ENCODE data around the gene NFATC2. TPM values are rescaled to one million over a fixed set of nuclear protein-coding genes. Genes with fewer than 3 reads are reported as not detected.

Gene NFATC2
- polyA plus RNA-seq, 1 of the 3 experiments (the other 2 are of a cell fraction), result 0.36 TPM

DNA sequence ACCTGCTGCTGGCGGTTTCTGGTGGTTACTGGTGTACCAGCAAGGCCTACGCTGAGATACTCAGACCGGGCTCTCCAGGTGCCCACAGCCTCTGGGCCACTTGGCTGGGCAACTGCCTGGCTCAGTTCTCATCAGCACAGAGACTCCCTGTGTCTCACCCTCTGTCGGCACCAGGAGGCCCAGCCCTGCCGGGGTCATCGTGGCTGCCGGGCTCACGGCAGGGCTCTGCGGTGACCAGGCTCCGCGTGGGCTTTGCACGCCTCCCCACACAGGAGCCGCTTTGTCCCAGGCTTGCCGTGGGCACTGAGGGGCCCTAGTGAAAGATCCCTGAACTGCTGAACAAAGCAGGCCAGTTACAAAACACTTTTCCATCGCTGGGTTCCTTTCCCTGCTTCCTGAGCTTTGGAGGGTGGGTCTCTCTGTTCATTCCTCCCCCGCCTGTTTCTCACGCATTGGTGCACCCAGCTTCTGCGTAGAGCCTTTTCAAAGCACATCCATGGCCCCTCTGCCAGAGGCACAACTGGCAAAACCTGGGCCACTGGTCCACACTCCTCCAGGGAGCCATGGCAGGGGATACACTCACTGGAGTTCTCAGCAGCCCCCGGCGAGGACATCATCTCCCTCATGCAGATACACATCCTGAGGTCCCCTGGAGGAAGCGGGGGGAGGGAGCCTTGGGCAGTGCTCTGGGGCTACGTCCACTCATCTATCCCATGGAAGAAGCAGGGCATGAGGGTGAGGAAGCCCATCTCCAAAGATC, 117.0 kb downstream of the NFATC2 start:
- no peak overlapping the region for H3K9ac ChIP-seq
- H3K4me3 ChIP-seq (ENCODE audit: low read depth in 2 of 2, low read length in 1 of 2), result no peak overlapping the region
- H3K4me2 ChIP-seq, result no peak overlapping the region
- no peaks in the 10 kb centered on the region for H3F3A ChIP-seq (replicated peaks; ENCODE audit: insufficient read depth)
- H3K4me1 ChIP-seq (ENCODE audit: control insufficient read depth in 1 of 2, insufficient read depth in 2 of 2, low read depth in 1 of 2, low read length in 1 of 2), result peaks cover 0 to 11% of the 10 kb centered on the region in 2 experiments; a peak in 1 of 4 replicates
- no peaks in the 10 kb centered on the region for H3K9me2 ChIP-seq
- H3K27me3 ChIP-seq (ENCODE audit: insufficient read depth), result no peaks in the 10 kb centered on the region
- H3K9me3 ChIP-seq, result no peaks in the 10 kb centered on the region
- no peak overlapping the region for H3K27ac ChIP-seq (ENCODE audit: low read depth in 2 of 2, low read length in 1 of 2)
- WGBS (ENCODE audit: low lambda C conversion rate), result 91% methylated on average over 20 of the region's 22 CpGs
- TF ChIP-seq FOSL2 (IDR thresholded peaks at IDR 0.05; ENCODE audit: borderline replicate concordance, low read depth), result no peak
- TF ChIP-seq, protein P1, sequence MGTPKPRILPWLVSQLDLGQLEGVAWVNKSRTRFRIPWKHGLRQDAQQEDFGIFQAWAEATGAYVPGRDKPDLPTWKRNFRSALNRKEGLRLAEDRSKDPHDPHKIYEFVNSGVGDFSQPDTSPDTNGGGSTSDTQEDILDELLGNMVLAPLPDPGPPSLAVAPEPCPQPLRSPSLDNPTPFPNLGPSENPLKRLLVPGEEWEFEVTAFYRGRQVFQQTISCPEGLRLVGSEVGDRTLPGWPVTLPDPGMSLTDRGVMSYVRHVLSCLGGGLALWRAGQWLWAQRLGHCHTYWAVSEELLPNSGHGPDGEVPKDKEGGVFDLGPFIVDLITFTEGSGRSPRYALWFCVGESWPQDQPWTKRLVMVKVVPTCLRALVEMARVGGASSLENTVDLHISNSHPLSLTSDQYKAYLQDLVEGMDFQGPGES (IDR thresholded peaks at IDR 0.05; ENCODE audit: low read depth, low read length), result no peak
- TF ChIP-seq ELF1 (IDR thresholded peaks at IDR 0.05), result no peak
- TF ChIP-seq, protein P2, sequence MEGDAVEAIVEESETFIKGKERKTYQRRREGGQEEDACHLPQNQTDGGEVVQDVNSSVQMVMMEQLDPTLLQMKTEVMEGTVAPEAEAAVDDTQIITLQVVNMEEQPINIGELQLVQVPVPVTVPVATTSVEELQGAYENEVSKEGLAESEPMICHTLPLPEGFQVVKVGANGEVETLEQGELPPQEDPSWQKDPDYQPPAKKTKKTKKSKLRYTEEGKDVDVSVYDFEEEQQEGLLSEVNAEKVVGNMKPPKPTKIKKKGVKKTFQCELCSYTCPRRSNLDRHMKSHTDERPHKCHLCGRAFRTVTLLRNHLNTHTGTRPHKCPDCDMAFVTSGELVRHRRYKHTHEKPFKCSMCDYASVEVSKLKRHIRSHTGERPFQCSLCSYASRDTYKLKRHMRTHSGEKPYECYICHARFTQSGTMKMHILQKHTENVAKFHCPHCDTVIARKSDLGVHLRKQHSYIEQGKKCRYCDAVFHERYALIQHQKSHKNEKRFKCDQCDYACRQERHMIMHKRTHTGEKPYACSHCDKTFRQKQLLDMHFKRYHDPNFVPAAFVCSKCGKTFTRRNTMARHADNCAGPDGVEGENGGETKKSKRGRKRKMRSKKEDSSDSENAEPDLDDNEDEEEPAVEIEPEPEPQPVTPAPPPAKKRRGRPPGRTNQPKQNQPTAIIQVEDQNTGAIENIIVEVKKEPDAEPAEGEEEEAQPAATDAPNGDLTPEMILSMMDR (IDR thresholded peaks at IDR 0.05), result no peak
- TF ChIP-seq NFIC (IDR thresholded peaks at IDR 0.05; ENCODE audit: borderline replicate concordance), result no peak
- TF ChIP-seq JUND (IDR thresholded peaks at IDR 0.05), result no peak
- TF ChIP-seq EZH2phosphoT487 (IDR thresholded peaks at IDR 0.05; ENCODE audit: borderline replicate concordance, low read depth), result no peak
- no peak for TF ChIP-seq TAF1 (IDR thresholded peaks at IDR 0.05; ENCODE audit: borderline replicate concordance, low read depth, low read length)
- TF ChIP-seq, protein P3, sequence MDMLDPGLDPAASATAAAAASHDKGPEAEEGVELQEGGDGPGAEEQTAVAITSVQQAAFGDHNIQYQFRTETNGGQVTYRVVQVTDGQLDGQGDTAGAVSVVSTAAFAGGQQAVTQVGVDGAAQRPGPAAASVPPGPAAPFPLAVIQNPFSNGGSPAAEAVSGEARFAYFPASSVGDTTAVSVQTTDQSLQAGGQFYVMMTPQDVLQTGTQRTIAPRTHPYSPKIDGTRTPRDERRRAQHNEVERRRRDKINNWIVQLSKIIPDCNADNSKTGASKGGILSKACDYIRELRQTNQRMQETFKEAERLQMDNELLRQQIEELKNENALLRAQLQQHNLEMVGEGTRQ (IDR thresholded peaks at IDR 0.05; ENCODE audit: borderline replicate concordance, low read depth, low read length), result no peak
- TF ChIP-seq POLR2AphosphoS5 (IDR thresholded peaks at IDR 0.05; ENCODE audit: low read depth, low read length), result no peak
- TF ChIP-seq RCOR1 (IDR thresholded peaks at IDR 0.05; ENCODE audit: low read length), result no peak
- TF ChIP-seq, protein P4, sequence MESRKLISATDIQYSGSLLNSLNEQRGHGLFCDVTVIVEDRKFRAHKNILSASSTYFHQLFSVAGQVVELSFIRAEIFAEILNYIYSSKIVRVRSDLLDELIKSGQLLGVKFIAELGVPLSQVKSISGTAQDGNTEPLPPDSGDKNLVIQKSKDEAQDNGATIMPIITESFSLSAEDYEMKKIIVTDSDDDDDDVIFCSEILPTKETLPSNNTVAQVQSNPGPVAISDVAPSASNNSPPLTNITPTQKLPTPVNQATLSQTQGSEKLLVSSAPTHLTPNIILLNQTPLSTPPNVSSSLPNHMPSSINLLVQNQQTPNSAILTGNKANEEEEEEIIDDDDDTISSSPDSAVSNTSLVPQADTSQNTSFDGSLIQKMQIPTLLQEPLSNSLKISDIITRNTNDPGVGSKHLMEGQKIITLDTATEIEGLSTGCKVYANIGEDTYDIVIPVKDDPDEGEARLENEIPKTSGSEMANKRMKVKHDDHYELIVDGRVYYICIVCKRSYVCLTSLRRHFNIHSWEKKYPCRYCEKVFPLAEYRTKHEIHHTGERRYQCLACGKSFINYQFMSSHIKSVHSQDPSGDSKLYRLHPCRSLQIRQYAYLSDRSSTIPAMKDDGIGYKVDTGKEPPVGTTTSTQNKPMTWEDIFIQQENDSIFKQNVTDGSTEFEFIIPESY (IDR thresholded peaks at IDR 0.05; ENCODE audit: borderline replicate concordance, low read depth), result no peak
- TF ChIP-seq FOXM1 (IDR thresholded peaks at IDR 0.05; ENCODE audit: low read depth), result no peak
- TF ChIP-seq RAD21 (IDR thresholded peaks at IDR 0.05; ENCODE audit: low read length), result no peak
- no peak for TF ChIP-seq TCF12 (IDR thresholded peaks at IDR 0.05)
- TF ChIP-seq, protein P5, sequence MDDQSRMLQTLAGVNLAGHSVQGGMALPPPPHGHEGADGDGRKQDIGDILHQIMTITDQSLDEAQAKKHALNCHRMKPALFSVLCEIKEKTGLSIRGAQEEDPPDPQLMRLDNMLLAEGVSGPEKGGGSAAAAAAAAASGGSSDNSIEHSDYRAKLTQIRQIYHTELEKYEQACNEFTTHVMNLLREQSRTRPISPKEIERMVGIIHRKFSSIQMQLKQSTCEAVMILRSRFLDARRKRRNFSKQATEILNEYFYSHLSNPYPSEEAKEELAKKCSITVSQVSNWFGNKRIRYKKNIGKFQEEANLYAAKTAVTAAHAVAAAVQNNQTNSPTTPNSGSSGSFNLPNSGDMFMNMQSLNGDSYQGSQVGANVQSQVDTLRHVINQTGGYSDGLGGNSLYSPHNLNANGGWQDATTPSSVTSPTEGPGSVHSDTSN (IDR thresholded peaks at IDR 0.05), result no peak
- no peaks in the 10 kb centered on the region for H3K36me3 ChIP-seq (replicated peaks in 1 of 2; ENCODE audit: control insufficient read depth in 1 of 2, insufficient read depth in 2 of 2, low read length in 1 of 2)
- H3K79me2 ChIP-seq (ENCODE audit: insufficient read depth), result no peaks in the 10 kb centered on the region
- H4K20me1 ChIP-seq (ENCODE audit: insufficient read depth), result no peaks in the 10 kb centered on the region
- CTCF ChIA-PET, result no interaction called here
- no peak overlapping the region for H2AFZ ChIP-seq (ENCODE audit: low read depth)
- DNase-seq, result no peak
- POLR2A ChIA-PET, result no interaction called here
